ENCODE data around the gene CAMK2N1. TPM values are rescaled to one million over a fixed set of nuclear protein-coding genes. Genes with fewer than 3 reads are reported as not detected.

CAMK2N1 gene
- 71.3 TPM for polyA plus RNA-seq (2013, experiment 1 of 2)
- polyA plus RNA-seq (2013, experiment 2 of 2), result 76.6 TPM

DNA sequence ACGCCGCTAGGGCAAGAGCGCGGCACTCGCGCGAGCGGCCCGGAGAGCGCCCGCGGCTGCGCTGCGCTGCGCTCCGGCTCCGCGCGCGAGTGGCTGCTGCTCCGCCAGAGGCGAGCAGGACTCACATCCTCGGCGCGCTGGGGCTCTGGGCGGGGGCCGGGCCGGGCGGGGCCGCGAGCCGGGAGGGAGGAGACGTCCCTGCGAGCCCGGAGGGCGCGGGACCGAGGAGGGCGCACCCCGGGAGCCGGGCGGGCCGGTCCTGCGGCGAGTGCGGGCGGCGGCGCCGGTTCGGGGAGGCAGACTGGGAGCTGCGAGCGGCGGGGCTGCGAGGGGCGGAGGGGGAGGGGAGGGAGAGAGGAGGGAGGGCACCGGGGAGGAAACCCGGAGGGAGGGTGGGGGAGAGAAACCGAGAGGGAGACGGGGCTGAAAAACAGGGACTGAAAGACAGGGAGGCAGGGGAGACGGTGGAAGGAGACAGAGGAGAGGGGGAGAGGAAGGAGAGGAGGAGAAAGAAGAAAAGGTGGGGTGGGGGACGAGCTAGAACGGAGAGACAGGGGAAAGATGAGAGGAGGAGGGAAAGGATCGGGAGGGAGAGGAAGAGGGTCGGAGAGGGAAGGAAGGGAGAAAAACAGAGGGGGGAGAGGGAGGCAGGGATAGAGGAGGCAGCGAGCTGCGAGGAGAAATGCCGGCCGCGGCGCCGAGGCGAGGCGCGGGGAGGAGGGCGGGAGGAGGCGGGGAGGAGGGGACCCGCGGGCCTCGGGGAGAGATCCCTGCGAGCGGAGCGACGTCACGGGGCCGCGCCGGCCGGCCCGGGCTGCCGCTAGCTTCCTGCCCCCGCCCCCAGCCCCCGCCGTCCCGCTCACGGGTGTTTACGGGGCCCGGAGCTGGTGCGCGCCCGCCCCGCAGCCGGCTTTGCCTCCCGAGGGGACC lies at the start of gene CAMK2N1:
TSS of gene CAMK2N1 (minus strand) at position 684 of the 930 bp plus-strand sequence. CDS start 831 bp downstream, outside the sequence.
- peaks cover 11% of the 10 kb centered on the region for H3K79me1 ChIP-seq (replicated peaks; ENCODE audit: low read length, poor library complexity, severe bottlenecking)
- H3K4ac ChIP-seq (ENCODE audit: low read depth in 1 of 2, low read length in 2 of 2), result peak within 1 kb of the TSS; percentile 47 to 80
- 2% methylated on average over 65 of the region's 104 CpGs for WGBS
- no peak within 1 kb of the TSS for H2AK5ac ChIP-seq (ENCODE audit: low read length, severe bottlenecking)
- H3K4me1 ChIP-seq (ENCODE audit: control insufficient read depth, insufficient read depth, low read depth, low read length), result peaks cover 33% of the 10 kb centered on the region
- peak within 1 kb of the TSS; percentile 81 to 97 for H3K4me3 ChIP-seq (ENCODE audit: insufficient read depth in 1 of 2, low read depth in 1 of 2, low read length in 2 of 2)
- peak within 1 kb of the TSS; percentile 82 to 97 for H3K14ac ChIP-seq (ENCODE audit: low read length in 2 of 2)
- H3K27ac ChIP-seq (ENCODE audit: low read length, poor library complexity, severe bottlenecking), result peak within 1 kb of the TSS; percentile 54
- H2AFZ ChIP-seq (ENCODE audit: low read depth, low read length), result peak within 1 kb of the TSS; percentile 62
- H3K36me3 ChIP-seq (ENCODE audit: control insufficient read depth in 1 of 2, insufficient read depth in 2 of 2, low read depth in 1 of 2, low read length in 2 of 2), result peaks cover 0 to 3% of the 10 kb centered on the region in 2 experiments
- H2BK120ac ChIP-seq (ENCODE audit: low read depth, low read length), result peak within 1 kb of the TSS; percentile 91
- no peaks in the 10 kb centered on the region for H3K9me3 ChIP-seq (ENCODE audit: control insufficient read depth, low read length)
- H2BK15ac ChIP-seq (ENCODE audit: low read depth, poor library complexity, severe bottlenecking), result peak within 1 kb of the TSS; percentile 94
- peak; percentile 78 for DNase-seq
- H2BK12ac ChIP-seq (ENCODE audit: low read length in 2 of 2), result peak within 1 kb of the TSS; percentile 82 to 90
- H3K4me2 ChIP-seq (ENCODE audit: low read length, poor library complexity, severe bottlenecking), result peak within 1 kb of the TSS; percentile 96
- H4K8ac ChIP-seq (ENCODE audit: low read length), result peak within 1 kb of the TSS; percentile 98
- H2BK5ac ChIP-seq (ENCODE audit: low read depth, low read length, poor library complexity, severe bottlenecking), result no peak within 1 kb of the TSS
- H3K9ac ChIP-seq (ENCODE audit: low read length), result peak within 1 kb of the TSS; percentile 94
- peaks cover 6 to 13% of the 10 kb centered on the region in 2 experiments for H3K27me3 ChIP-seq (ENCODE audit: control insufficient read depth in 1 of 2, insufficient read depth in 1 of 2, low read length in 2 of 2)
- H3K23ac ChIP-seq (ENCODE audit: low read length in 2 of 2), result peak within 1 kb of the TSS in 1 of 2 experiments; percentile 91
- H3K18ac ChIP-seq (ENCODE audit: low read depth in 1 of 2, low read length in 2 of 2), result peak within 1 kb of the TSS; percentile 85 to 97
- H4K91ac ChIP-seq (ENCODE audit: low read length), result peak within 1 kb of the TSS; percentile 93

DNA sequence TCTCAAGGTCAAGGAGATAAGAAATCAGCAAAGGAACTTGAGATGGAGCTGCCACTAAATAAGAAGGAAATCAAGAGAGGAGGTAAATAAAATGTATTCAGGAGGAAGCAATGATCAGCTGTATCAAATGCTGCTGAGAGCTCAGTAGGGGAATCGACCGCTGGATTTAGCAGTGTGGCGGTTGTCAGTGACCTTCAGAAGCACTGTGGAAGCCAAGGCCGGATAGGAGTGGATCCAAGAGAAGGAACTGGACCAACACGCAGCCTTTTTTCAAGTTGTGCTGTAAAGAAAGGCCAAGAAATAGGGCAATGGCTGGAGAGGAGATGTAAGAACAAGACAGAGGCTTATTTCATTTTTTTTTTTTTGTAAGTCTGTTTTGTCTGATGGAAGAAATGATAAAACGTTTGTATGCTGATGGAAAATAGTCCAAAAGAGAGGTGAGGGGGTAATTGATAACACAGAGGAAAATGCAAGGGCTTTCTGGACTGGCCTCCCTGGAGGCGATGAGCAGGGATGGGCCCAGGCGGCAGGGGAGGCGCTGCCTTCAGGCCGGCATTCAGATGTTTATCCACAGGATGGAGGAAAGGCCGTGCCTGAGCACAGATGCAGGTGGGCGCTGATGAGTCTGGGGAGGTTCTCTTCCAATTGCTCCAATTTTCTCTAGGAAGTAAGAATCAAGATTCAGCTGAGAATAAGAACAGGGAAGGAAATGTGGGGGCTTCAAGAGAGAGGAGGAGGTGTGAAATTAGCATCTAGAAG lies 48.8 kb upstream of the CAMK2N1 start:
- H3K4me2 ChIP-seq (ENCODE audit: low read length, poor library complexity, severe bottlenecking), result no peak overlapping the region
- no peaks in the 10 kb centered on the region for H3K79me1 ChIP-seq (replicated peaks; ENCODE audit: low read length, poor library complexity, severe bottlenecking)
- no peak overlapping the region for H2BK15ac ChIP-seq (ENCODE audit: low read depth, poor library complexity, severe bottlenecking)
- no peaks in the 10 kb centered on the region for H3K36me3 ChIP-seq (ENCODE audit: control insufficient read depth in 1 of 2, insufficient read depth in 2 of 2, low read depth in 1 of 2, low read length in 2 of 2)
- H2BK12ac ChIP-seq (ENCODE audit: low read length in 2 of 2), result no peak overlapping the region
- H3K9ac ChIP-seq (ENCODE audit: low read length), result no peak overlapping the region
- H3K4ac ChIP-seq (ENCODE audit: low read depth in 1 of 2, low read length in 2 of 2), result no peak overlapping the region
- H3K4me1 ChIP-seq (ENCODE audit: control insufficient read depth, insufficient read depth, low read depth, low read length), result no peaks in the 10 kb centered on the region
- peaks cover 51 to 68% of the 10 kb centered on the region in 2 experiments for H3K27me3 ChIP-seq (ENCODE audit: control insufficient read depth in 1 of 2, insufficient read depth in 1 of 2, low read length in 2 of 2)
- H3K4me3 ChIP-seq (ENCODE audit: insufficient read depth in 1 of 2, low read depth in 1 of 2, low read length in 2 of 2), result no peak overlapping the region
- H2AFZ ChIP-seq (ENCODE audit: low read depth, low read length), result no peak overlapping the region
- H3K18ac ChIP-seq (ENCODE audit: low read depth in 1 of 2, low read length in 2 of 2), result no peak overlapping the region
- H4K91ac ChIP-seq (ENCODE audit: low read length), result no peak overlapping the region
- H2BK120ac ChIP-seq (ENCODE audit: low read depth, low read length), result no peak overlapping the region
- WGBS, result 69% methylated on average over 12 of the region's 12 CpGs
- no peak overlapping the region for H2BK5ac ChIP-seq (ENCODE audit: low read depth, low read length, poor library complexity, severe bottlenecking)
- no peaks in the 10 kb centered on the region for H3K9me3 ChIP-seq (ENCODE audit: control insufficient read depth, low read length)
- no peak overlapping the region for H3K14ac ChIP-seq (ENCODE audit: low read length in 2 of 2)
- no peak overlapping the region for H3K27ac ChIP-seq (ENCODE audit: low read length, poor library complexity, severe bottlenecking)
- no peak overlapping the region for H3K23ac ChIP-seq (ENCODE audit: low read length in 2 of 2)
- no peak for DNase-seq
- no peak overlapping the region for H4K8ac ChIP-seq (ENCODE audit: low read length)
- no peak overlapping the region for H2AK5ac ChIP-seq (ENCODE audit: low read length, severe bottlenecking)

DNA sequence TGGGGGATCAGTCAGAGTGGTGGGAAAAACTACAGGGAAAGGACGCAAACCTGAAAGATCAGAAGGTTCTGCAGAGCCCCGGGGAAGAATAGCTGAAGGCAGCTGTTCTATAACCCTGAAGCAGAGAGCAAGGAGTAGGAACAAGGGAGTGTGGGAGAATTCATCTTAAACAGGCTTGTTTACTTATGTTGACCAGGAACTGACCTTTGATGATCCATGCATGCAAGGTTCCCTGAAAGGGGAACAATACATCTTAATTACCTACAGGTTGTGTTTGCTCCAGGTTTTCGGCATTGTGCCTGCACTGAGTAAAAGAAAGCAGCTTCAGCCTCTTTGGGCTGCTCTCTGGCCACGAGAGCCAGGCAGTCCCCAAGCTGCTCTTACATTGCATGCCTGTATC lies 47.6 kb upstream of the CAMK2N1 start:
- no peak overlapping the region for H2BK12ac ChIP-seq (ENCODE audit: low read length in 2 of 2)
- no peak for DNase-seq

DNA sequence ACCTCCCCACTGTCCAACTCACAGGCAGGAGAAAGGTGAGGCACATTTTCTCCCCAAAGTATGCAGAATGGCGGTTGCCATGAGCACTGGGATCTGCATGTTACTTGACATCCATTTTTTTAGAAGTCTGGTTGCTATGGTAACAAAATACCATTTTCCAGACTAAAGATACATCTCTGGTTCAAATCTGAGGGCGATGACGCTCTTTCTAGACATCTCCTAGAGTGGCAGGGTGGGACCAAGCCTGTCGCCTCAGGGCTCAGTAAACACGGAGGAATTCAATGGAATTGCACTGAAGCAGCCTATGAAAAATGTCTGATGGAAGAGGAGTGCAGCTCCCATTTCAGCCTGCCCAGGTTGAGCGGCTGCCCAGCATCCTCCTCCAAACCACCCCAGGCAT lies 44.9 kb upstream of the CAMK2N1 start:
- Histone ChIP-seq H2BK120ac (ENCODE audit: low read depth, low read length) (no peak overlapping the region), H4K91ac (ENCODE audit: low read length) (no peak overlapping the region), H3K27ac (ENCODE audit: low read length, poor library complexity, severe bottlenecking) (no peak overlapping the region), H3K23ac (ENCODE audit: low read length in 2 of 2) (no peak overlapping the region), H3K9me3 (ENCODE audit: control insufficient read depth, low read length) (no peaks in the 10 kb centered on the region), H3K14ac (ENCODE audit: low read length in 2 of 2) (no peak overlapping the region), H3K18ac (ENCODE audit: low read depth in 1 of 2, low read length in 2 of 2) (no peak overlapping the region), H4K8ac (ENCODE audit: low read length) (no peak overlapping the region), H3K27me3 (ENCODE audit: control insufficient read depth in 1 of 2, insufficient read depth in 1 of 2, low read length in 2 of 2) (peaks cover 74 to 79% of the 10 kb centered on the region in 2 experiments), H3K4me3 (ENCODE audit: insufficient read depth in 1 of 2, low read depth in 1 of 2, low read length in 2 of 2) (no peak overlapping the region), H3K9ac (ENCODE audit: low read length) (no peak overlapping the region), H3K79me1 (replicated peaks; ENCODE audit: low read length, poor library complexity, severe bottlenecking) (no peaks in the 10 kb centered on the region), H3K36me3 (ENCODE audit: control insufficient read depth in 1 of 2, insufficient read depth in 2 of 2, low read depth in 1 of 2, low read length in 2 of 2) (no peaks in the 10 kb centered on the region), H3K4me1 (ENCODE audit: control insufficient read depth, insufficient read depth, low read depth, low read length) (no peaks in the 10 kb centered on the region), H3K4ac (ENCODE audit: low read depth in 1 of 2, low read length in 2 of 2) (no peak overlapping the region), H2BK12ac (ENCODE audit: low read length in 2 of 2) (no peak overlapping the region), H2BK15ac (ENCODE audit: low read depth, poor library complexity, severe bottlenecking) (no peak overlapping the region), H3K4me2 (ENCODE audit: low read length, poor library complexity, severe bottlenecking) (no peak overlapping the region), H2BK5ac (ENCODE audit: low read depth, low read length, poor library complexity, severe bottlenecking) (no peak overlapping the region), H2AK5ac (ENCODE audit: low read length, severe bottlenecking) (no peak overlapping the region), H2AFZ (ENCODE audit: low read depth, low read length) (no peak overlapping the region)
- DNase-seq, result no peak
- WGBS, result 71% methylated on average over 6 of the region's 6 CpGs

More for the DNA sequence above, 47.6 kb upstream of the CAMK2N1 start:
- Histone ChIP-seq H2AK5ac (ENCODE audit: low read length, severe bottlenecking) (no peak overlapping the region), H2BK5ac (ENCODE audit: low read depth, low read length, poor library complexity, severe bottlenecking) (no peak overlapping the region), H3K14ac (ENCODE audit: low read length in 2 of 2) (peak overlapping the region in 1 of 2 experiments; percentile 28), H3K79me1 (replicated peaks; ENCODE audit: low read length, poor library complexity, severe bottlenecking) (no peaks in the 10 kb centered on the region), H3K36me3 (ENCODE audit: control insufficient read depth in 1 of 2, insufficient read depth in 2 of 2, low read depth in 1 of 2, low read length in 2 of 2) (no peaks in the 10 kb centered on the region), H3K4me1 (ENCODE audit: control insufficient read depth, insufficient read depth, low read depth, low read length) (no peaks in the 10 kb centered on the region), H3K4me3 (ENCODE audit: insufficient read depth in 1 of 2, low read depth in 1 of 2, low read length in 2 of 2) (no peak overlapping the region), H4K91ac (ENCODE audit: low read length) (no peak overlapping the region), H3K23ac (ENCODE audit: low read length in 2 of 2) (no peak overlapping the region), H4K8ac (ENCODE audit: low read length) (no peak overlapping the region), H3K4ac (ENCODE audit: low read depth in 1 of 2, low read length in 2 of 2) (no peak overlapping the region), H2AFZ (ENCODE audit: low read depth, low read length) (no peak overlapping the region), H3K27me3 (ENCODE audit: control insufficient read depth in 1 of 2, insufficient read depth in 1 of 2, low read length in 2 of 2) (peaks cover 63 to 73% of the 10 kb centered on the region in 2 experiments), H3K18ac (ENCODE audit: low read depth in 1 of 2, low read length in 2 of 2) (no peak overlapping the region), H2BK15ac (ENCODE audit: low read depth, poor library complexity, severe bottlenecking) (no peak overlapping the region), H3K4me2 (ENCODE audit: low read length, poor library complexity, severe bottlenecking) (no peak overlapping the region), H2BK120ac (ENCODE audit: low read depth, low read length) (no peak overlapping the region), H3K27ac (ENCODE audit: low read length, poor library complexity, severe bottlenecking) (no peak overlapping the region), H3K9ac (ENCODE audit: low read length) (no peak overlapping the region), H3K9me3 (ENCODE audit: control insufficient read depth, low read length) (no peaks in the 10 kb centered on the region)
- 65% methylated on average over 4 of the region's 4 CpGs for WGBS
